ENCODE results near the gene SHISA9.

SHISA9 gene

GRCh38 chr16:12874186-12874585 is 27.2 kb upstream of the SHISA9 start:
- TF ChIP-seq Cebpa-rat (IDR thresholded peaks at IDR 0.05) = no peak
- Histone ChIP-seq H3K27me3 (no peaks in the 10 kb centered on the region), H3K36me3 (no peaks in the 10 kb centered on the region), H3K4me3 (no peak overlapping the region), H3K27ac (no peak overlapping the region), H3K4me2 (no peak overlapping the region), H3K4me1 (no peaks in the 10 kb centered on the region), H3K9ac (no peak overlapping the region), H3K9me3 (no peaks in the 10 kb centered on the region), H4K20me1 (no peaks in the 10 kb centered on the region)

DNA sequence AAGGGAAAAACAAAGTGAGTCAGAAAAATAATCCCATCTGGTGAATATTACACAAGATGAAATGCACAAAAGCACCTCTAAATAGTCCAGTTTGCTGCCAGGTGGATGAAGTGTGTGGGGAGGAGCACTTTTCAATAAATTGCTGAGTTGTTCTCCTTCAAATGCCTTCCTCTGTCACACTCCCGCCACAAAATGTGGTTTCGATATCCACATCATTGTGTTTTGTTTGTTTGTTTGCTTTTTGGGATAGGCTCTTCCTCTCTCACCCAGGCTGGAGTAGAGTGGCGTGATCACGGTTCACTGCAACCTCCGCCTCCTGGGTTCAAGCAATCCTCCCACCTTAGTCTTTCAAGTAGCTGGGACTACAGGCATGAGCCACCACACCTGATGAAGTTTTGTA is 24.6 kb upstream of the SHISA9 start:
- H3K27ac ChIP-seq = no peak overlapping the region
- H3K4me2 ChIP-seq = no peak overlapping the region

GRCh38 chr16:12878973-12879372 is 22.4 kb upstream of the SHISA9 start:
- no peaks in the 10 kb centered on the region for H3K36me3 ChIP-seq
- no peaks in the 10 kb centered on the region for H3K27me3 ChIP-seq
- no peak overlapping the region for H3K9ac ChIP-seq
- H3K27ac ChIP-seq = no peak overlapping the region
- H3K4me1 ChIP-seq = no peaks in the 10 kb centered on the region
- no peak for TF ChIP-seq Cebpa-rat (IDR thresholded peaks at IDR 0.05)
- no peak overlapping the region for H3K4me3 ChIP-seq
- no peak overlapping the region for H3K4me2 ChIP-seq
- H4K20me1 ChIP-seq = no peaks in the 10 kb centered on the region
- H3K9me3 ChIP-seq = no peaks in the 10 kb centered on the region

More for the DNA sequence above, 24.6 kb upstream of the SHISA9 start:
- Histone ChIP-seq H3K9ac (no peak overlapping the region), H3K4me1 (no peaks in the 10 kb centered on the region), H3K9me3 (no peaks in the 10 kb centered on the region), H3K27me3 (no peaks in the 10 kb centered on the region), H3K36me3 (no peaks in the 10 kb centered on the region), H4K20me1 (no peaks in the 10 kb centered on the region), H3K4me3 (no peak overlapping the region)
- TF ChIP-seq Cebpa-rat (IDR thresholded peaks at IDR 0.05) = no peak

DNA sequence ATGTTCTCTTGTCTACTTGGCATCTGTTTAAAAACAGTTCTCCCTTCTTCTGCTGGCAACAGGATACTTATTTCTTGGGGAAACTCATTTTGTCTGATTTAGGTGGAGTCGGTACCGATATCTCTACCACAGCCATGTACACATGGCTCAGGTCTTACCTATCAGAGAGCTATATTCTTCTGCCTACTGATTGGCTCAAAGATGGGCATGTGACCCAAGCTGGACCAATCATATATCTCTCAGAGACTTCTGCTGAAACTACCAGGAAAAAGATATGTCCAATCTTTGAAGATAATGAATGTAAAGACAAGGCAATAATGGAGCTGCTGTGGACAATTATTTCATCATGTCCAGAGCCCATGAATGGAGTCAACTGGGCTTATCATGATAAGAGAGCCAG is 21.6 kb upstream of the SHISA9 start:
- H3K9me3 ChIP-seq = no peaks in the 10 kb centered on the region
- H3K4me2 ChIP-seq = no peak overlapping the region
- H4K20me1 ChIP-seq = no peaks in the 10 kb centered on the region
- no peak overlapping the region for H3K9ac ChIP-seq
- H3K27ac ChIP-seq = no peak overlapping the region
- H3K36me3 ChIP-seq = no peaks in the 10 kb centered on the region
- no peak overlapping the region for H3K4me3 ChIP-seq
- H3K4me1 ChIP-seq = no peaks in the 10 kb centered on the region
- TF ChIP-seq Cebpa-rat (IDR thresholded peaks at IDR 0.05) = no peak
- H3K27me3 ChIP-seq = no peaks in the 10 kb centered on the region

DNA sequence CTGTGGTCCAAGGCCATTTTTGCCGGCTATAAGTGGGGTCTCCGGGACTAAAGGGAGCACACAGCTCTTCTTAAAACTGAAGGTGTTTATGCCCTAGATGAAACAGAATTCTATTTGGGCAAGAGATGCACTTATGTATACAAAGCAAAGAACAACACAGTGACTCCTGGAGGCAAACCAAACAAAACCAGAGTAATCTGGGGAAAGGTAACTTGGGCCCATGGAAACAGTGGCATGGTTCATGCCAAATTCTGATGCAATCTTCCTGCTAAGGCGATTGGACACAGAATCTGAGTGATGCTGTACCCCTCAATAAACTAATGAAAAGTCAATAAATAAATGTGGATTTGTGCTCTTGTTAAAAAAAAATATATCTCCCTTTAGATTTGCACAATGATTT is 20.2 kb upstream of the SHISA9 start:
- TF ChIP-seq Cebpa-rat (IDR thresholded peaks at IDR 0.05) = no peak
- no peaks in the 10 kb centered on the region for H3K9me3 ChIP-seq
- no peak overlapping the region for H3K27ac ChIP-seq
- H3K4me3 ChIP-seq = no peak overlapping the region
- no peak overlapping the region for H3K9ac ChIP-seq
- no peak overlapping the region for H3K4me2 ChIP-seq
- H3K27me3 ChIP-seq = no peaks in the 10 kb centered on the region
- H3K36me3 ChIP-seq = no peaks in the 10 kb centered on the region
- no peaks in the 10 kb centered on the region for H3K4me1 ChIP-seq
- H4K20me1 ChIP-seq = no peaks in the 10 kb centered on the region

DNA sequence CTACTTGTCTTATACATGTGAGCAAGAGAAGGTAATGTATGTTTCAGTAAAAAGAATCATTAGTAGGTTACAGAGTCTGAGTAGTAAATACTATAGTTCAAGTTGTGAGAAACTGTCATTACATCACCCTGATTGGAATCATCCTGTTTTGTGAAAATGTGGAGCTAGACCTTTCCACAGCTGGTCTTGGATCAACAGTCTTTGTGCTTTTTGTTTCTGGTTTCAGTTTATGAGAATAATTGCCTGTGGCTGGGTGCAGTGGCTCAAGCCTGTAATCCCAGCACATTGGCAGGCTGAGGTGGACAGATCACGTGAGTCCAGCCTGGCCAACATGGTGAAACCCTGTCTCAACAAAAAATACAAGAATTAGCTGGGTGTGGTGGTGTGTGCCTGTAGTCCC is 19.7 kb upstream of the SHISA9 start:
- Histone ChIP-seq H3K36me3 (no peaks in the 10 kb centered on the region), H3K4me2 (no peak overlapping the region), H3K4me1 (no peaks in the 10 kb centered on the region), H4K20me1 (no peaks in the 10 kb centered on the region), H3K9me3 (no peaks in the 10 kb centered on the region), H3K4me3 (no peak overlapping the region), H3K27me3 (no peaks in the 10 kb centered on the region), H3K27ac (no peak overlapping the region), H3K9ac (no peak overlapping the region)
- TF ChIP-seq Cebpa-rat (IDR thresholded peaks at IDR 0.05) = no peak

GRCh38 chr16:12885742-12886141 is 15.7 kb upstream of the SHISA9 start:
- Histone ChIP-seq H4K20me1 (no peaks in the 10 kb centered on the region), H3K36me3 (no peaks in the 10 kb centered on the region), H3K4me3 (no peak overlapping the region), H3K4me1 (no peaks in the 10 kb centered on the region), H3K9ac (no peak overlapping the region), H3K4me2 (no peak overlapping the region), H3K9me3 (no peaks in the 10 kb centered on the region), H3K27me3 (no peaks in the 10 kb centered on the region), H3K27ac (no peak overlapping the region)
- no peak for TF ChIP-seq Cebpa-rat (IDR thresholded peaks at IDR 0.05)

- no peak for TF ChIP-seq Cebpa-rat (IDR thresholded peaks at IDR 0.05)
- no peak overlapping the region for H3K4me3 ChIP-seq
- H3K27ac ChIP-seq = no peak overlapping the region
These were observed 9.6 kb upstream of the SHISA9 start for GRCh38 chr16:12891836-12892235.

DNA sequence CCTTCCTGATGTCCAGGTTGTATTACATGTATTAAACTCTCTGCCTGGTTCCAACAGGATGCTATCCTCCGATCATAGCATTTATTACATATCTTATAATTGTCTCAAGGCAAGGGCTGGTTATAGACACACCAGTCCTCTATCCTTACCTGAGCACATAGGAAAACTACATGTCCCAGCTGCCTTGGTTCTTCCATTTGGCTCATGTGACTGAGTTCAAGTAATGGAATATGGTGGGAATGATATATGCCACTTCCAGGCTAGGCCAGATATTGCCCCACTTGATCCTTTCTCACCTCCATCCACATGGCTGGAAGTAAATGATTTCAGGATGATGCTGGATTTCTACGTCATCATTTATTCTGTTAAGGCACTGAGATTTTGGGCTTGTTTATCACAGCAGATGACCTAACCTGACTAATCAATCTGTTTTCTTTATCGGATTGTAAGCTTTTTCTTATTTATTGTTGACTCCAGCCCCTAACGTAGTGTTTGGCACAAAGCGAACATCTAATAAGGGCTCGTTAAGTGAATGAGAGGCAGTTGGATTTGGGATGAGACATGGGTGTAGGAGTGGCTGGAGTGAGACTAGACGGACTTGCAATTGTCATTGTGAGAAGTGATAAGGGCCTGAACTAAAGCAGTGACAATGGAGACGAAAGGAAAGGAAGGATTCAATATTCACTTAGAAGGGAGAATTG is 8.2 kb upstream of the SHISA9 start:
- peaks cover 5% of the 10 kb centered on the region; the same call in 1 of the 2 replicates for H3K27me3 ChIP-seq
- no peak overlapping the region for H3K9ac ChIP-seq
- H3K4me2 ChIP-seq = no peak overlapping the region
- no peaks in the 10 kb centered on the region for H3K4me1 ChIP-seq
- H3K27ac ChIP-seq = no peak overlapping the region
- TF ChIP-seq Cebpa-rat (IDR thresholded peaks at IDR 0.05) = no peak
- no peaks in the 10 kb centered on the region for H3K36me3 ChIP-seq
- H3K4me3 ChIP-seq = no peak overlapping the region
- no peaks in the 10 kb centered on the region for H3K9me3 ChIP-seq
- H4K20me1 ChIP-seq = no peaks in the 10 kb centered on the region; the same call in 1 of the 2 replicates

More at GRCh38 chr16:12891836-12892235, 9.6 kb upstream of the SHISA9 start:
- H4K20me1 ChIP-seq = no peaks in the 10 kb centered on the region
- no peak overlapping the region for H3K9ac ChIP-seq
- no peak overlapping the region for H3K4me2 ChIP-seq
- H3K27me3 ChIP-seq = no peaks in the 10 kb centered on the region
- no peaks in the 10 kb centered on the region for H3K36me3 ChIP-seq
- no peaks in the 10 kb centered on the region for H3K4me1 ChIP-seq
- H3K9me3 ChIP-seq = no peaks in the 10 kb centered on the region

DNA sequence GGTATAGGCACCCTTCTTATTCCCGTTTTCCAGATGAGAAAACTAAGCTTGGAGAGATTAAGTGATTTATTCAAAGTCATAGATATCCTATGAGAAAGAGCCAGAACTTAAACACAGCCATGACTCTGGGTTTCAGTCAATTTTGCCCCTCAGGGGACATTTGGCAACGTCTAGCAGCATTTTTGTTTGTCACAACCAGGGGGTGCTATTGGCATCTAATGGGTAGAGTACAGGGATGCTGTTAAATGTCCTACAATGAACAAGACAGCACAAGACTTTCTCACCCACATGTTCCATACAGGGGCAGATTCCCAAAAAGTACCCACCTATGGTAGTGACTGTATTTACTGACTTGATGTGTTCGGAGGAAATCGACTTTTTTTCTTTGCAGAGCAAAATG is 4.8 kb upstream of the SHISA9 start:
- Histone ChIP-seq H3K4me1 (peaks cover 1% of the 10 kb centered on the region), H4K20me1 (peaks cover 22% of the 10 kb centered on the region), H3K4me2 (no peak overlapping the region), H3K27ac (no peak overlapping the region), H3K9me3 (no peaks in the 10 kb centered on the region), H3K4me3 (no peak overlapping the region), H3K27me3 (peaks cover 39% of the 10 kb centered on the region), H3K9ac (no peak overlapping the region), H3K36me3 (no peaks in the 10 kb centered on the region)
- TF ChIP-seq Cebpa-rat (IDR thresholded peaks at IDR 0.05) = no peak

DNA sequence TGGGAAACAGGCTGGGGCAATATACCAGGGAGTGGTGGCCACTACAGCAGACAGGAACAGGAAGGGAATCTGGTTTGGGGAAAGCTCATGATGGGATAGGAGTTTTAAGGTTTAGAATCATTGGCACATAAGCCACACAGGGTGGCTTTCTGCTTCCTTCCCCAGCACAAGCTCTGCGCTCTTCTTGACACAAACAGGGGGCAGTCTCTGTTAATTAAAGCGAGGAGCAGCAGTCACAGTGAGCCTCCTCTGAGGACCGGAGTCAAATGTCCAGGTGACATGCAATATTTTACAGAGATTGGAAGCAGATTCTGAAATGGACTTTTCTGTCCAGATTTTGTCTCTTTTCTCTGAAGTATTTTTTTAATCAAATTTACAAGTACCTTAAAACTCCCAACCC is 2.8 kb upstream of the SHISA9 start:
- no peak overlapping the region for H3K9ac ChIP-seq
- peaks cover 21% of the 10 kb centered on the region for H3K4me1 ChIP-seq
- no peak overlapping the region for H3K27ac ChIP-seq
- no peak overlapping the region for H3K4me3 ChIP-seq
- TF ChIP-seq Cebpa-rat (IDR thresholded peaks at IDR 0.05) = no peak
- peaks cover 42% of the 10 kb centered on the region for H4K20me1 ChIP-seq
- no peak overlapping the region for H3K4me2 ChIP-seq
- H3K9me3 ChIP-seq = no peaks in the 10 kb centered on the region
- no peaks in the 10 kb centered on the region for H3K36me3 ChIP-seq
- peaks cover 59% of the 10 kb centered on the region for H3K27me3 ChIP-seq
